OCI-M2 (cell line): ENCODE results near the gene RCN2.

Source experiments
- DNase-seq: peaks from one replicate; lab custom pipeline; 2025; ENCODE audit not compliant: unreplicated experiment; lab: John Stamatoyannopoulos, UW

The RCN2 gene

GRCh38 chr15:76991741-76992645, 60.4 kb downstream of the RCN2 start:
- no peak for DNase-seq

DNA sequence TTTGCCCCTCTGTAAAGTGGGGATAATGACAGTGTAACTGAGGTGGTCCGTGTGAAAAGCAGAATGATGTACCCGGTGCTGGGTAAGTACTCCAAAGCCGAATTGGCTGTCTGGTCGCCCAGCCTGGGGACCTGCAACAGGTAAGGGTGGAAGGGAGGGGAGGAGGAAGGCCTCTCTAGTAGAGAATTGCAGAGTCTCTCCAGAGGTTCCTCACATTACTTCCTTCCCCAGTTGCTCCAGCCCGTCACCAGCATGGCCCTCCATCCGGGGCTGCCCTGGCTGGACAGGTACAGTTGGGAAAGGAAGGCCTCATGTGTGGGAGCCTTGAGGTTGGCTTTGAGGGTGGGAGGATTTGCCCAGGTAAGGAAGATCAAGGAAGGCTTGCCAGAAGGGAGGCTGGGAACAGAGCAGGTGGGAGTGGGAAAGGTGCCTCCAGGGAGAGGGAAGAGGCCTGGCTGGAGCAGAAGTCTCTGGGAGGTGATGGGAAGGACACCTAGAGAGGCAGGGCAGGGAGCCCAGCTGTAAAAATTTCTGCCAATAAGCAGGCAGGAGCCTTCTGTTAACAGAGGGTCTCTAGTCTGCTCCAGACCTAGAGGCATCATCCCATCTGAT, 61.7 kb downstream of the RCN2 start:
- DNase-seq = no peak

DNA sequence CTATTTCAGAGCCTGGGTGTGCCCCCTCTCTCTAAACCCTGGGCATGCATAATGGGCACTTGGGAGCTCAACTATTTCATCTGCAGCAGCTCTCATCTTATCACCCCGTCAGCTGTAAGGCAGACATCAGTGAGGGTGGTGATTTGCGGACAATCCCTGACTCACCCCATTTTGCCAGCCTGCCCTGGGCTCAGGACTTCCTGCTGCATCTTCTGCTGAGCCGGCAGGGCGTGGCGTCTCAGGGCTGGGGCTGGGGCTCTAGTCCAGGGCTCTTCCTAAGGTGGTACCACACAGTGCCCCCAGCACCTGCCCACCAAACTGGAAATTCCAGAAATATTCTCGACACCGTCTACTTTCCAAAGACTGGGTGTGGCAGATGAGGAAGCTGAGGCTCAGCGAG, 62.5 kb downstream of the RCN2 start:
- no peak for DNase-seq

DNA sequence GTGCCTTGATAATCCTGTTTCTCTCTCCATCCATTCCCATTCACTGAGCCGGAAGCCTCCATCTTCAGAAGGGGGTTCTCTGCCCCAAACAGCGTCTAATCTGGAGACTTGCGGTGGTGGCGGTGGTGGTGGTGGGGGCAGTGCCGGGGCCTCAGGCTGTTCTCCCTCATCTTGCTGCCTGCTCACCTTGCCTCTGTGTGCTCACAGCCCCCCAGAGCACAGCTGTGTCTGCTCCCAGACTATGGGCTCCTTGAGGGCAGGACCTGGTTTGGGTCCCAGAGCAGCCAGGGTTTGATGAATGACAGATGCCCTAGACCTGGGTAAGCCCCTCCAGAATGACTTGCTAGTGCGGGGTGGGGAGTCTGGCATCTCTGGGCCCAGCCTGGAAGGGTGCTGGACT, 62.9 kb downstream of the RCN2 start:
- no peak for DNase-seq

GRCh38 chr15:76994971-76995945, 63.7 kb downstream of the RCN2 start, which contains the start of gene PSTPIP1:
TSS of gene PSTPIP1 (plus strand) at chr15:76995126. CDS start at chr15:76995574, 448 bp downstream.
- DNase-seq = no peak

- no peak for DNase-seq
These were observed 64.6 kb downstream of the RCN2 start for GRCh38 chr15:76996076-76996525.

GRCh38 chr15:76996526-76997401, 65.2 kb downstream of the RCN2 start:
- DNase-seq = no peak

- no peak for DNase-seq
These were observed 67.2 kb downstream of the RCN2 start for GRCh38 chr15:76998663-76999285.

DNA sequence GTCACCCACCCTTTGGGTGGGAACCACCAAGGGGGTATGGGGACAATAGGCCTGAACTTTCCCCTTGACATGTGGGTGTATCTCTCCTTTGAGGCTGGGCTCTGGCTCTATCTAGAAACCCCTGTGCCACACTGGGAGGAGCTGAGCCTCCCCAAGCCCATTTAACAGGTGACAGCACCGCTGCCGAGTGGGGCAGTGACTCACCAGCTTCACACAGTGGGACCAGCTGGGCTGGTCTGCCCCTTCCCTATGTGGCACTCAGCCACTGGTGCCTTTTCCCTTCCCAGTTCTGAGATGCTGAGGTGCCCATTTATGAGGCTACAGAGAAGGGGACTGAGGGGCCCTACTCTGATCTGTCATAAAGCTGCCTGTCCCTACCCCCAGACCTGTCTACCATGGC, 68.4 kb downstream of the RCN2 start:
- DNase-seq = no peak

GRCh38 chr15:77001351-77001750, 69.8 kb downstream of the RCN2 start:
- no peak for DNase-seq

GRCh38 chr15:77001966-77002365, 70.4 kb downstream of the RCN2 start:
- DNase-seq = no peak

DNA sequence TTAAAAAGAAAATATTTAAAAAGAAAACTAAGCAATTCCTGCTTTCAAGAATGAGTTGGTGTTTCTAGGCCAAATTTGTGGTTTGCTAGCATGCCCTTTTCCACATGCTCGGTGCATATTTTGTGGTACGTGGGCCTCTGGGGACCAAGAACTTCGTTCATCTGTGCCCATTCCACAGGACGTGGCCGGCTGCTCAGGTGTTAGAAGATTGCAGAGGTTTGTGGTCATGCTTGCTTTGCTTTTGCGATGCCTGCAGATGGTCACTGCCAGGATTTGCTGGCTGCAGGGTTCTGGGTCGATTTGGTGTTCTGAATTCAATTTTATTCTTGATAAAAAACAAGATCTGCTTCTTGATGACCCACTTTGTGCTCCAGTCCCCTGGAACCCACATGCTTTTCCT, 70.9 kb downstream of the RCN2 start:
- no peak for DNase-seq

DNA sequence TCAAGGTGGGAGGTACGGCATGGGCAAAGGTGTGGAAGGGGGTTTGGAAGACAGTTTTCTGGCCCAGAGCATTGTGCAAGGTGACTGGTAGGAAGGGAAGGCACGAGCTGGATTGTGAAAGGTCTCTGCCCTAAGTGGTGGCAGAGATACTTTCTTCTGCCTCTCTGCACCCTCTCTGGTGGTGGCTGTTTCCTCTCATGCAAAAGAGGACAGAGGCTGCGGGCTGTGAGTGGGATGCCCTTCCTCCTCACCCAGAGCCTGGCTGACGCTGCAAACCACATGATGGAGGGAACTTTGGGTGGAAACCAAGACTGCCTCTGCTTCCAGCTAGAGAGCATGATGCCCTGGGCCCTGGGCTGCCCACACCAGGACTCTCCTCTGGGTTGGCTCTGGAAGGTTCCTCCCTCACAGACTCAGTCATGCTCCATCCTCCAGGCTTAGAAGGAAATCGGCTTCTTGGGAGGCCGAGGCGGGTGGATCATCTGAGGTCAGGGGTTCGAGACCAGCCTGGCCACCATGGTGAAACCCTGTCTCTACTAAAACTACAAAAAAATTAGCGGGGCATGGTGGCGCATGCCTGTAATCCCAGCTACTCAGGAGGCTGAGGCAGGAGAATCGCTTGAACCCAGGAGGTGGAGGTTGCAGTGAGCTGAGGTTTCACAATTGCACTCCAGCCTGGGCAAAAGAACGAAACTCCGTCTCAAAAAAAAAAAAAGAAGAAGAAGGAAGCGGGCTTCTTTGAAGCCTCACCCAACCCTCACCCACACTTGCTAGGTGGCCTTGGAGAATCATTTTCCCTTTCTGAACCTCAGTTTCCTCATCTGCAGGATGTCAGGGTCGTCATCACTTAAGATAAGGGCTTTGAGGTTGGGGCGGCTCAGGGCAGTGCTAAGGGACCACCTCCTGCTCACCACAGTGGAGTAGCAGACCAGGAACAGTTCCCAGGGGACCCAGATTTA, 71.7 kb downstream of the RCN2 start:
- no peak for DNase-seq
